Fibroblast of peridontal ligament (primary cell): Measurements from ENCODE around the gene RASL10B.

Experiments
- DNase-seq: peaks from one replicate; pipeline ENCODE4 v3.0.0-alpha.2; 2010; ENCODE audit errors: extremely low read depth

Gene RASL10B

GRCh38 chr17:35765756-35766488 is 34.5 kb downstream of the RASL10B start:
- DNase-seq: no peak

GRCh38 chr17:35766489-35766877 is 35.0 kb downstream of the RASL10B start:
- DNase-seq: no peak

DNA sequence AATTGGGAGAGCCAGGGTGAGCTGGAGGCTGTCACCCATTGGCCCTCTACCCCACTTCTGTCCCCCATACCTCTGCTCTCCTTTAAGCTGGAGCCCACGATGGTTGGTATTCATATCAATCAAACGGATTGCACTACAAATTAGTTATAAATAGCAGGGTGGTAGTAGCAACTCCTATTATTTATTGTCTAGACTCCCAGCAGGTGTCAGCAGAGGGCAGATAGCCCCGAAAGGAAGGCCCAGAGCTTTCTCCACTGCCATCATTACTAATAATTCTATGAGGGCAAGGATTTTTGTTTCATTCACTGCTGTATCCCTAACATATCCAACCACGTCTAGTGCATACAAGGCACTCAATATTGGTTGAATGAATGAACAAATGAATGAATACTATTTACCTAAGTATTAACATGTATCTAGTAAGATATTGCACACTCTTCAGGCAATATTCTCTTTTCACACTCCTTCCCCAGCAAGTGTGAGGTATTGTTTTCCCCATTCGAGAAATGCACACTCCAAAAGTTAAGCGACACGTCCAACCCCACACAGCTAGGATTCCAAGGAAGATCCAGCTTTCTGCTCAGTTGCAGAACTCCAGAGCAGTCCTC is 35.6 kb downstream of the RASL10B start:
- peak; percentile 68 for DNase-seq

GRCh38 chr17:35768797-35769196 is 37.4 kb downstream of the RASL10B start:
- no peak for DNase-seq

GRCh38 chr17:35769895-35770486 is 38.6 kb downstream of the RASL10B start:
- DNase-seq: no peak

DNA sequence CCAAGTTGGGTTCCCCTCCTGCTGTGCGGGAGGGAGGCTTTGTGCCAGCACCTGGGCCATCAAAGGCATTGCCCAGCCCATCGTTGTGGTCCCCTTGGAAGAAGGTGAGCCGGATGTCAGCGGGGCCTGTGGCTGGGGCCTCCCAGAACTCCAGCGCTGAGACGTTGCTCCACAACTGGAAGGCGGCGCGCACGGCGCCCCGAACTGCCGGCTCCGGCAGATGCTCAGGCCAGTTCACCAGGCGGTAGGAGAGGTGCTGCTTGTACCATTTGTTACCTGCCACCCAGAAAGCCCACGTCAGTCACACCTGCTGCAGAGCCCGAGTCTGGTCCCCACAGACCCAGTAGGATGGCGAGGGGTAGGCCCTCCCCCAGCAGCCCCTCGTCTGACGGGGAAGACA is 41.7 kb downstream of the RASL10B start:
- no peak for DNase-seq

- no peak for DNase-seq
Observed at GRCh38 chr17:35773679-35774425, 42.4 kb downstream of the RASL10B start.

DNA sequence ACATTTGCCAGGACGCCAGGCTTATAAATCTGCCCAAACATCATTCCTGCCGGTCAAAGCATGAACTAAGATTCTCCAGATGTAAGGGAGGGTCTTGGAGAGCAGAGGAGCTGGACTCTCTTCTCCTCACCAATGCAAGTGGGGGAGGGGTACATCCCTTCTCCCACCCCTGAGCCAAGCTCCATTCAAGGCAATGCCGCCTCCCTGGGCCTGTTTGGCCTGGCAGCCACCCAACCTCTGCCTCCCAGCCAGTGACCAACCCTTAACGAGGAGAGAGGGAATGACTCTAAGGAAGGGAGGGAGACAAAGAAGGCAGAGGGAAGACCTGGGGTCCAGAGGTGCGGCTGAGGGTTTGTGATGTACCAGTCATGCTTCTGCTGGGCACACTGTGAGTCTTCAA is 43.1 kb downstream of the RASL10B start:
- peak; percentile 52 for DNase-seq

- no peak for DNase-seq
Observed at GRCh38 chr17:35775039-35775438, 43.6 kb downstream of the RASL10B start.

- no peak for DNase-seq
Observed at GRCh38 chr17:35775583-35775982, 44.1 kb downstream of the RASL10B start.

- no peak for DNase-seq
Observed at GRCh38 chr17:35778641-35779196, 47.3 kb downstream of the RASL10B start.

DNA sequence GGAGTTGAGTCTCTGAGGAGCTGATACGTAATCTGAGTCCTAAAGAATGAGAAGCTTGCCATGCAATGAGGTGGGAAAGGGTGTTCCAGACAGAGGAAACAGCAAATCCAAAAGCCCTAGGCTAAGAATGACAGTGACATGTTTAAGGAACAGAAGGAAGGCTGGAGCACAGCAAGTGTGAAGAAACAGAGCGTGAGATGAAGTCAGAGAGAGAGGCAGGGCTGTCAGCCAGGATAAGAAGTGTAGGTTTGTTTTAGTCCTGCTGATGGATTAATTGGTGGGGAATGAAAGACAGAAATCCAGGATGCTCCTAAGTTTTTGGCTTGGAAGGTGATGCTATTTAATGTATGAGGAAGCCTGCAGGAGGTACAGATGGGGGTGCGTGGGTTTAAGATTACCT is 49.5 kb downstream of the RASL10B start:
- peak; percentile 25 for DNase-seq

GRCh38 chr17:35784895-35785294 is 53.5 kb downstream of the RASL10B start:
- DNase-seq: no peak

DNA sequence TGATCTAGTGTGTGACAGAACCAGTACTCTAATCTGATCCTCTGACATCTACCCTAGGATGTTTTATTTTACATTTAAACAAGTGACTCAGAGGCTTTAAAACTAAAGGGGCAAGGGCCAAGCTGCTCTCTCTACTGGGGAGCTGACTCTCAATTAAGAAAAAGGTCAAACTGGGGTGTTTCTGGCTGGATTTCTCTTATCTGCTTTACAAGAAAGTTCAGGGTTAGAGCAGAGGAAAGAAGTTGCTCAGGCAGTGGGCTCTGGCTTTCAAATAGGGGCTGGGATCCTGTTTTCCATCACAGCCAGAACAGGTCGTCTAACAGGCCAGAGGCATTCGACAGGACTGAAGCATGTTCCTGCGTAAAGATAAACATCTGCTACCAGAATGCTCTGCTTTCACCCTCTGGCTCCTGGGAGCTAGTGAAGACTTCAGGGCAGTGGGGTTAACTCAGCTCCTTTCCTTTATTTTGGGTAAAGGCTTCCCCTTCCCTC is 55.5 kb downstream of the RASL10B start:
- DNase-seq: peak; percentile 37

DNA sequence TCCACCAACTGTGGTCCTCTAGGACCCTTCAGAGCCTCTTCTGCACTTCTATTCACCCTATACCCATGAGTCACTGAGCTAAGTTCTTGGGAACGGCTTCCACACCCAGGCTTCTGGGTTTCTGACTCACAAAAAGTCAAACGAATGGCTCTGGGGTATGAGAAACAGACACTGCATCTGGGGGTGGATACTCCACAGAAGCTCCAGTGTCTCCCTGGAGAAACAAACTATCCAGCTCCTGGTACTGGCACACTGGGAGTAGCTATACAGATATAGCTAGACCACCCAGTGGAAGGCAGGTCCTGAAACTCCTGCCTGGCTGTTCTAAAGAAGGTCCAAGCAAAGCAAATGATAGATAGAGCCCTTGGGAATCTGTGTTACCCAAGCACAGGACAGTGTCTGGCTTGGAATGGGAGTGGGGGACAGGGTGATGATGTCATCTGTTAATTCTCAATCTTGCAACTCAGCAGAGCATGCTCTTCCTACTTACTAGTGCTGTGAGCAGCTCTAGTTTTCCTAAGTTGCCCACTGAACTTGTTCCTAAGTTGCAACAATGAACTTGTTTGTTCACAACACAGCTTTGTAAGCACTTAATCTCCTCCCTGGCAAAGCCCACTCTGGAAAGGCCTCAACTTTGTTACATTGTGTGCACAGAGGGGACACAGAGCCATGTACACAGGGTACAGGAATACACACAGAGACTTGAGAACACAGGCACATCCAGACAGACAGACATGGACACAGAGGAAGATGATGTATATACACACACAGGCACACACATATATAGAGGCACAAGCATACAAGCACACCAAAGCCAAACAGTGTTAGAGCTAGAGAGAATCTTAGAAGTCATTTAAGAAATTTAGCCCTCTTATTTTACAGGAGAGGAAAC is 57.3 kb downstream of the RASL10B start:
- peak; percentile 86 for DNase-seq

GRCh38 chr17:35790841-35791240 is 59.4 kb downstream of the RASL10B start:
- no peak for DNase-seq

- DNase-seq: no peak
Observed at GRCh38 chr17:35791681-35792350, 60.4 kb downstream of the RASL10B start.
